GM18870 (cell line): ENCODE results near the gene HADH.
"Not testable (repeated sequence)": the region's sequence is repeated elsewhere in the genome, so short reads cannot be mapped to it uniquely, and the experiment has no call there.

Experiments used
- ATAC-seq: cut with Tn5 transposase; IDR thresholded peaks from one replicate; pipeline ENCODE4 v1.9.1; 2021; ENCODE audit warnings: moderate library complexity; ENCODE audit not compliant: unreplicated experiment

Gene HADH

DNA sequence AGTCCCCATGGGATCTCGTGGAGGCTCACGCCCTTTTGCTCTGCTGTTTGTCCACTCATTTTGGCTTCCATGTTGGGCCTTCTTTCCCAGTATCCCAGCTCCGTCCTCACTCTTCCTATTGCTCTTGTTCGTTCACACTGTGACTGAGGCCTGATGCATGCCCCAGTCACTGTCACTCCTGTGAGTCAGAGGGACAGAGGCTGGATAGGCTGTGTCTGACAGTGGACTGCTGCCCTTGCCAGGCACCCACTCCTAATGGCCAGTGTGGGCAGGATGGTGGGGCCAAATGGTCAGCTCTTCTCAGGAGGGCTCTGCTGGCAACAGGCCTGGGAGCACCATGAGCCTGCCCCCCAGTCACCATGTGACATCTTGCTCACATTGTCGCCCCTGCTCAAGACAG lies 40.0 kb downstream of the HADH start:
- ATAC-seq, result no peak

GRCh38 chr4:108030332-108030731 lies 40.6 kb downstream of the HADH start:
- peak; percentile 95 for ATAC-seq

- no peak for ATAC-seq
These were observed 41.9 kb downstream of the HADH start for GRCh38 chr4:108031427-108032083.

GRCh38 chr4:108033348-108033747 lies 43.7 kb downstream of the HADH start:
- ATAC-seq, result no peak

DNA sequence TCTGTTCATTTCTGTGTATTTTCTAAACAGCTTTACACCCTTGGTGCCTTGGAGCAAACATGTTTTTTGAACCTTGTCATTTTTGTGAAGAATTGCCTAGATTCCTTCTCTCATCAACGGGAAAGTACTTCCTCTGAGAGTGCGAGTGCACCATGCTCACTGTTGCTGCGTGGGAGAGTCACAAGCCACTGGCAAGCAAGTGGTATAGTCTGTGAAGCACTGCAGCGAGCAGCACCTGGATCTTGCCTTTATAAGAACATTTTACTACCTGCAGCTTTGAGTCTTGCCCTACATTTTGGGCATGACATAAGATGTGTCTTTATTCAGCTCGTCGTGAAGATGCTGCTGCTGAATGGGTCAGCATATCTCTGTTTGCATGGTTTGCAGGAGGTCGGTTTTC lies 44.9 kb downstream of the HADH start:
- no peak for ATAC-seq

DNA sequence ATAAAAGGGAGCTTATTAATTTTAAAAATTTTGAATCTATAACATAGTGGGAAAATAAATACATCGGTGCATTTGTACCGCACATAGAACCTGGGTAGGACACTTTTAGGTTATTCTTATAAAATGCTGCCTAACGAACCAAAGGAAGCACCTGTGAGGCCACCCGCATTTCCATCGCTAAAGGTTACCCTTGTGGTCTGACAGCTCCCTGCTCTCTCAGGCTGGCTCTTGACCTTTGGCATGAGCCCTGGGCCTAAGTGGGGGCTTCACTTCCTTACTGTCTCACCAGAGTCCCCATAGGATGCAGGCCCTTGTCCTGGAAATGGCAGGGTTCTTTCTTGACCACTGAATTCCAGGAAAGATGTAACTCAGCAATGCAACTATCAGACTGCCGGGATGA lies 46.0 kb downstream of the HADH start:
- no peak for ATAC-seq

- ATAC-seq, result peak; percentile 75
These were observed 46.5 kb downstream of the HADH start for GRCh38 chr4:108036213-108036612.

DNA sequence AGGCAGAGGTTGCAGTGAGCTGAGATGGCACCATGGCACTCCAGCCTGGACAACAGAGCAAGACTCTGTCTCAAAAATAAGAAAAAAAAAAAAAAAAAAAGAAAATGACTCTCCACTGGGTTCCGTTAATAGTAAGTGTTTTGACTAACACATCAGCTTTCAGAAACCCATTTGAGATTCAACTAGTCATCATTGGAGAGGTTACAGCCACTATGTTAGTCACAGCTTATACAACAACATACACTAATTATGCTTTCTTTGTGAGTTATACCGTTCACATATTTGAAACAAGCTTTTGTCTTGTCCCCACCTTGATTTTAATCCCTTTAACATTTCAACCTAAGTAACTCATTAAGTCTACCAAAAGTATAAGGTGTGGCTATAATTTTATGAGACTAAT lies 48.2 kb downstream of the HADH start:
- no peak for ATAC-seq

DNA sequence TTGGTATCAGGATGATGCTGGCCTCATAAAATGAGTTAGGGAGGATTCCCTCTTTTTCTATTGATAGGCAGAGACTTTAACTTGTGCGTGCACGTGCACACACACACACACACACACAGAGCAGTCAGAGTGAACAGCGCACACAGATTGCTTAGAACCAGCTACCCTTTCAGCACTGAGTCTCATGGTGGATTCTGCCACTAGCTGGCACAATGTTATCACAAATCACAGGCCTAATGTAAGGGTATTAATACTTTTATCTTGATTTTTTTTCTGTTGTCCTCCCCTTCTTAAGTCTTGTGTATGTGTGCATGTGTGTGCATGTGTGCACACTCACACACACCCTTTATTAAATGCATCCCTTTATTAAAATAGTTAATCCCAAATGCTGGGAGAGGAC lies 53.2 kb downstream of the HADH start:
- ATAC-seq, result no peak

DNA sequence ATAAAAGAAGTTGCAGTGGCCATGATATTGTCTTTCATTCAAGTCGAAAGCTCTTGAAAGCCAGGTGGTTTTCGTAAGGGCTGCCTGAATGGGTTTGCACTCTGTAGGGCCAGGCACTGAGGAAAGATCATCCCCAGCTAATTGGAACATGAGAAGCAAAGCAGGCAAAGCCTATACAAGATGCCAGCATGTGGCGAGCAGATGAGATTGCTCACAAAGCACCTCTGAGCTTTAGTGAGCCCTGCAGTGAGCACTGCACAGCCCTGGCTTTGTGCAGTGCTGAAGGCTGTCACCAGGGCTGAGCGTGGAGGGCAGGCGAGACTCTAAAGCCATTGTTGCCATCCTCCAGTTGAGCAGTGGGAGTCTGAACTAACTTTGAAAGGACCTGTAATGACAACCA lies 53.8 kb downstream of the HADH start:
- no peak for ATAC-seq

DNA sequence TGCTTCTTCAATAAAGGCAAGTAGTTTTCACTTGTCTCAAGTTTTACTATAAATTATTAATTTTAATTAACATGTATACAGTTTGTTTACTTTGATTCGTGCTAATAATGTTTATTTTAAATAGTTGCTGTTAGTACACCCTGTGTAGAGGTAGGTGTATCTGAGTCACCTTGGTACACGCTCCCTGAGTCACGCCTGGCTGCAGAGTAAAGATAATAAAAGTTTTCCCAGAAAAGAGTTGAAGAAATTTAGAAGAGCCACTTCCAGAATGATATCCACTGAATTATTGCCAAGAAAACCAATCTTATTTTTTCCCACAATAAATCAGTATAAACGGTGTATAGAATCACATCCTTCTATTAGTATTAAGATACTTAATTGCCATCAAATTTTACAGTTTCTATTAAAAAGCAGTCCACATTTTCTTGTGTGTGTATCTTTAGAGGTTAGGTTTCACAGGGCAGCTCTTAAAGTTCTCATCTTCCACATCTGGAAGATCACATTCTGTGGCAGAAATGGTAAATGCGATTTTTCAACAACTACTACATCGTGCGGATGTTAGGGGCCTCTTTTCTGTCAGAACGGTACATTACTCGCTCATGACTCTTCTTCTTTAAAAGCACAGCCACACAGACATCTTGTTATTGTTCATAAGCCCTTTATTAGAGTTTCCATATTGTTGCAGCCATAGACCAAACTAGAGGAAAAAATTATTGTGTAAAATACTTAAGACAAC lies 55.4 kb downstream of the HADH start:
- no peak for ATAC-seq

- ATAC-seq, result no peak
These were observed 56.0 kb downstream of the HADH start for GRCh38 chr4:108045687-108046024.

- no peak for ATAC-seq
These were observed 57.5 kb downstream of the HADH start for GRCh38 chr4:108047199-108047598.

- no peak for ATAC-seq
These were observed 58.5 kb downstream of the HADH start for GRCh38 chr4:108048157-108048556.

DNA sequence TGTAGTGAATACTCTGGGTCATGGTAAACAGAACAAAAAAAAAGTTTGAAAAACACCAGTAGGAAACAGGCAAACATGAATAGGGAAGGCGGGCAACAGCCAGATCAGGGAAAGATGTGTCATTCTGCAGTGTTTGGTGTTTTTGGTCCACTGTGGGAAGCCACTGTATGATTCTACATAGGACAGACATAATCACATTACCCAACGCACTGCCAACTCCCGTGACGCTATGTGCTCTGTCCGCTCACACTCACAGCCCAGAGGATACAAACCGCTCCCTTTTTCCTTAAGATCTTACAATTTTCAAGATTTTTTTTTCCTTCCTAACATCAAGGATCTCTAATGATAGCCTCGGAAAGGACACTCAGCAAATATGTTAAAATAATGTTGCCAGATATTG lies 59.3 kb downstream of the HADH start:
- no peak for ATAC-seq

GRCh38 chr4:108049406-108049805 lies 59.7 kb downstream of the HADH start:
- no peak for ATAC-seq

DNA sequence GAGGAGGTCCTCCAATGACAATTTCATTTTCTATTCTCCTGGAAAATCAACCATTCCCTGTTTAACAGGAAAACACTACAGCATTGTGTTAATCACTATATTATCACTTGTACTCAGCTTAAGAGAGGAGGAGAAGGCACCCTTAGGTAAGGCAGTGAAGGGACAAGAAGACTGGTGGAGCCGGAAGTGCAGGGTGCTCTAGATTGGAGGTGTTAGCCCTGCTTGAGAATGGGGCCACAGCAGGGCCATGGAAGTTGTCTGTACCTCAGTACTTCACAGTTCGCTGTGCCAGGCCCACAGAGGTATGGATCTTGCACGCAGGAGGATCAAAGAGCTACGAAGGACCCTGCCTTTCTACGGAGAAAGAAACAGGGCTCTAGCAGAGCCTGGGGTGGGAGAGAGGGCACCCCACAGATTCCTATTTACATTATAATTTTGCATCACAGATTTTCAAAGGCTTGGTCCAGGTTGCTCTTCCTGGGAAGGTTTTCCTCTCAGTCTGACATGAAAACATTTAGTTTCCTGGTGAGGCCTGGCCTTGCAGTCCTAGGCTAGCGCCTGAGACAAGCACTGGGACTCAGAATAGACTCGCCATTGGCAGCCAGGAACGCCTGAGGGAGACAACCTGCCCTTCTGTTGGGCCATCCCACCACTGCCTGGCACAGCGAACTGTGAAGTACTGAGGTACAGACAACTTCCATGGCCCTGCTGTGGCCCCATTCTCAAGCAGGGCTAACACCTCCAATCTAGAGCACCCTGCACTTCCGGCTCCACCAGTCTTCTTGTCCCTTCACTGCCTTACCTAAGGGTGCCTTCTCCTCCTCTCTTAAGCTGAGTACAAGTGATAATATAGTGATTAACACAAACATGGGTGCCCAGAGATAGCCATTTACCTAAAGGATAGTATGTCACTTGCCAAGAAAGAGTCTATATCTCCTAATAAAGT lies 60.8 kb downstream of the HADH start:
- ATAC-seq, result not testable (repeated sequence)

GRCh38 chr4:108051343-108051742 lies 61.7 kb downstream of the HADH start:
- ATAC-seq, result no peak

DNA sequence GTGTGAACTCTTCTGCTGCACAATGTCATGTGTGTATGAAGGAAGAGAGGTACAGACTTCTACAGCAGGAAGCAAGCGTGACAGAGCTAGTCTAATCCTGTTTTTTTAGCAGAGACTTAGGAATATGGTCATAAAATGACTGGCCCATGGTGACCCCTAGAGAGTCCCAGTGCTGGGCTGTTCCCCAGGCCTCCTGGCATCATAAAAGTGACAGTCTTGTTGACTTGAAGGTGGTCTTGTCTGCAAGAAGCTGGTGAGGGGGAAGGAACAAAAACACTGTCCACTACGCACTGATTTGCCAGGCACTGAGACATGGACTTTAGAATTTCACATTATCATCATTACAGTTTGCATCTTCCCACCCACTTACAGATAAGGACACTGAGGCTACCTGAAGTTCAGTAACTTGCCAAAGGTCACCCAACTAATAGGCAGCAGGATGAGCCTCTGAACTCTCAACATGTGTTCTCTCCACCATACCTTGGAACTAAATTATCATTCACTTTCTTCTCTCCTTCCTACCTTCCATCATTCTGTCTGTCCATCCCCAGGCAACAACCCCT lies 63.0 kb downstream of the HADH start:
- no peak for ATAC-seq

DNA sequence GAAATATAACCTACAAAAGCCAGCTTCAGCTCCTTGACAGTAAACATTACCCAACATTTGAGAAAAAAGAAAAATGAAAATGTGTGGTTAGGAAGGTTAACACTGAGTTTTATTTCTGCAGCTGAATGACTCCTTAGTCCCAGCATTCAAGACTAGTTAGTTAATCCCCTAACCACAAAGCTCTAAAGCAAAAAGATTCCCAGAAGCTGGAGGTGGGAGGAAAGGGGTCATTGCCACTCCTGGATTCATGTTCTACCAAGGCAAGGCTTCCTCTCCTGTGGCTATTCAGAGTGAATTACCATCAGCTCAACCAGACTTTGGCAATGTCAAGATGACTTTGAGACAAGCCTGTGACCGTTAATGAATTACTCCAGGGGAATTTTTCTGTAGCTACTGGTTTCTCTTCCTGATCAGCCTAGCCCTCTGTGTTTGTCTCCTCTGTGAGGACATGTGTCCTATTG lies 63.6 kb downstream of the HADH start:
- ATAC-seq, result peak; percentile 96

DNA sequence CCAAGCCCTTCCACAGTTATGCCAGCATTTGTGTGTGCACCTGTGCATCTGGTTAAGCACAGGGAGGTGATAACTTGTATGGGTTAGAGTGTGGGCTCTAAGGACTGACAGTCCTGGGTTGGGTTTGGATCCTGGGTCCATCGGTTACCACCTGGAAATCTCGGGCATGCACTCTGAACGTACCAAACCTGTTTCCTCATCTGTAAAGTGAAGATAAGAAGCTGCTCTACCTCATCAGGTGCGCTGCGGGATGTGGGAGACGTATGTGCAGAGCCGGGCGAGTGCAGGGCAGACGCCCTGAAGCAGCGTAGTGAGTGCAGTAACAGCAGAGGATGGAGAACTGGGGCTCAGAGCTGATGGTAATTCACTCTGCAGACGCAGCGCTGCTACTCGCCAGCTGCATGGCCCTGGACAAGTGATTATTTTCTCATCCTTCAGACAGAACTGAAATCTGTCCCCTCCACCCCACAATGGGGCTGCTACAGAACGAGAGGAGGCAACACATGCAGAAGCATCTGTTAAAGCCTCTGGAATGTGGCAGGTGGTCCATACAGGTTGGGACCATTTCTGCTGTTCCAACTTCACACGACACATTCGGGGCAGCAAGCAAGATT lies 64.4 kb downstream of the HADH start:
- no peak for ATAC-seq
